ENCODE results near the gene TRPM4. TPM values are rescaled to one million over a fixed set of nuclear protein-coding genes. Genes with fewer than 3 reads are reported as not detected.
A peak's percentile ranks its signal among the peaks of the same experiment; 100 is the strongest.

TRPM4 gene
- total and polyA plus RNA-seq, 2 donors (not counting 3 experiments of a cell fraction or from before 2014, with no cell fraction given): 17.6 to 38.9 TPM

DNA sequence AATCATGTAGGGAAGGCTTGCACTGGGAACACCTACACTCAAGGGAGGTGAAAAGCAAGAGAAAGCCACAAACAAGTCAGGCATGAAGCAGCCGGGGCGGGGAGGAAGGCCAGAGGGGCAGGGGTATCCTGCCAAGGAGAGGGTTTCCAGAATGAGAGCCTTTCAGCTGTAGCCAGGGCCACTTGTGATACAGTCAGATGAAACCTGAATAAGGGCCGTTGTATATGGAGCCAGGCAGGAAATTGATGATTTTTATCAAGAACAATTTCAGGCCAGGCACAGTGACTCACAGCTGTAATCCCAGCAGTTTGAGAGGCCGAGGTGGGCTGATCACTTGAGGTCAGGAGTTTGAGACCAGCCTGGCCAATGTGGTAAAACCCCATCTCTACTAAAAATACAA lies 4.4 kb downstream of the TRPM4 start:
- Histone ChIP-seq H3K9me1 (replicated peaks; ENCODE audit: control insufficient read depth, extremely low read depth, insufficient read depth, low read length) (no peaks in the 10 kb centered on the region), H3K4me1 (ENCODE audit: control insufficient read depth, extremely low read depth, insufficient read depth, low read length) (peaks cover 20% of the 10 kb centered on the region), H3K4me2 (ENCODE audit: insufficient read depth, low read length) (no peak overlapping the region), H3K27me3 (ENCODE audit: control insufficient read depth in 2 of 2, insufficient read depth in 2 of 2, low read length in 2 of 2) (no peaks in the 10 kb centered on the region), H4K20me1 (replicated peaks; ENCODE audit: control insufficient read depth, extremely low read depth, insufficient read depth, low read length) (no peaks in the 10 kb centered on the region), H3K9ac (replicated peaks; ENCODE audit: extremely low read depth, insufficient read depth, low read length) (no peak overlapping the region), H3K4me3 (replicated peaks in 1 of 3; ENCODE audit: insufficient read depth in 1 of 3, low read depth in 1 of 3, low read length in 3 of 3) (no peak overlapping the region), H3K36me3 (ENCODE audit: control insufficient read depth in 2 of 2, extremely low read depth in 1 of 2, insufficient read depth in 2 of 2, low read length in 2 of 2) (no peaks in the 10 kb centered on the region), H3K27ac (ENCODE audit: insufficient read depth, low read depth, low read length) (no peak overlapping the region), H3K79me2 (ENCODE audit: control insufficient read depth, insufficient read depth, low read length) (no peaks in the 10 kb centered on the region), H3K9me3 (replicated peaks; ENCODE audit: control insufficient read depth, insufficient read depth, low read length) (no peaks in the 10 kb centered on the region), H2AFZ (ENCODE audit: low read depth, low read length) (no peak overlapping the region)
- ChIA-PET CTCF (interaction anchor here (0.9 to 4.9 kb wide), 5 partner anchors 15 to 64 kb away, joined by 3 to 33 read pairs (median 6); partner anchors contain the start of gene LIN7B), POLR2A (no interaction called here)
- no peak for TF ChIP-seq MYC (IDR thresholded peaks at IDR 0.05; ENCODE audit: low read depth, low read length)
- peak; percentile 58 for TF ChIP-seq GATA2 (IDR thresholded peaks at IDR 0.05; ENCODE audit: insufficient read depth, insufficient read length, low read depth, low read length)
- TF ChIP-seq EZH2 (IDR thresholded peaks at IDR 0.05; ENCODE audit: borderline replicate concordance, low read depth, low read length, severe bottlenecking): no peak
- TF ChIP-seq POLR2A (IDR thresholded peaks at IDR 0.05; ENCODE audit: low read depth, low read length): no peak
- peak; percentile 19 for TF ChIP-seq POLR2AphosphoS5 (IDR thresholded peaks at IDR 0.05; ENCODE audit: insufficient read depth, low read depth, low read length)
- peak; percentile 41 for TF ChIP-seq FOS (IDR thresholded peaks at IDR 0.05; ENCODE audit: borderline replicate concordance, insufficient read depth, low read length)
- TF ChIP-seq, protein P1, sequence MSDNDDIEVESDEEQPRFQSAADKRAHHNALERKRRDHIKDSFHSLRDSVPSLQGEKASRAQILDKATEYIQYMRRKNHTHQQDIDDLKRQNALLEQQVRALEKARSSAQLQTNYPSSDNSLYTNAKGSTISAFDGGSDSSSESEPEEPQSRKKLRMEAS (IDR thresholded peaks at IDR 0.05; ENCODE audit: insufficient read depth, insufficient read length): no peak
- FAIRE-seq (peak; percentile 83), DNase-seq (ENCODE audit: low read depth, low spot score) (peak; percentile 77)
- no TSS peak for BruUV-seq (replicated peaks)
- dilution Hi-C loops (cut with MboI; ENCODE audit: extremely low pct_ligation_motif_present, low sequenced_read_pairs) (no loop called here), intact Hi-C loops (cut with micrococcal nuclease) (no loop called here)

Data from endothelial cell of umbilical vein (primary cell).